B cell (primary cell): ENCODE measurements around the gene ARV1.

Experiments used
- EZH2 ChIP-seq: IDR thresholded peaks from 2 replicates; pipeline ENCODE4 v1.6.1; 2012; ENCODE audit warnings: borderline replicate concordance, low read depth, mild to moderate bottlenecking, moderate library complexity, low read length; ENCODE audit not compliant: insufficient read depth, poor library complexity, severe bottlenecking
- TF ChIP-seq, protein P1 (sequence below): fragments of 200-600 bp; IDR thresholded peaks from one replicate; pipeline ENCODE4 v1.8.0; 2022; ENCODE audit warnings: antibody characterized with exemption, mild to moderate bottlenecking

DNA sequence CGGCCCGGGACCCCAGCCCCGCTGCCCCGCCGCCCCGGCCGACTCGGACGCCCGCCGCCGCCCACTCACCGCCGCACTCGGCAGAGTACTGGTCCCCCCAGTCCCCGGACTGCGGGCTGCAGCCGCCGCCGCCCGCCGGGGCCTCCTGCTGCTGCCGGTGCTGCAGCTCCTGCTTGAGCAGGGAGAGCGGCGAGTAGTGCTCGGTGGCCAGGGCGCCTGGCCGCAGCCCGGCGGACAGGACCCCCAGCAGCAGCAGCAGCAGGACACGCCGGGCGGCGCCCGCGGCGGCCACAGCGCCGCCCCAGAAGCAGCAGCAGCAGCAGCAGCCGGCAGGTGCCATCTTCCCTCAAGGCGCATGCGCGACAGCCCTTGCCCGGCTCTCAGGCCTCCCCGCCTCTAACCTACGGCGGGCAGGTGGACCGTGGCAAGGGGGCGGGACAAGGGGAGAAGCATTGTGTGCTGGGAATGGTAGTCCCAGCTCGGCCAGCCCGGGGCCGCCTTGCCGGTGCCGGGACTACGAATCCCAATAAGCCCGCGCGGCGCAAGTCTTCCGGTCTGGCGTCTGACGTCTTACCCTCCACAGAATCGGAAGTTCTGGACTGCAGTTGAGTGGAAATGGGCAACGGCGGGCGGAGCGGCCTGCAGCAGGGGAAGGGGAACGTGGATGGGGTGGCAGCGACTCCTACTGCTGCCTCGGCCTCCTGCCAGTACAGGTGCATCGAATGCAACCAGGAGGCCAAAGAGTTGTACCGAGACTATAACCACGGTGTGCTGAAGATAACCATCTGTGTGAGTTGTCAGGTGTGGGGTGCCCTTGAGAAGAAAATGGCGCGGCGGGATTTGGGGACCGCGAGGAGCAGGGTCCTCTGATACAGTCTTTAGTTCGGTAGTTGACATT, at the start of gene ARV1, which contains the start of gene TTC13:
- TF ChIP-seq EZH2, result no peak
- TF ChIP-seq, protein P1, sequence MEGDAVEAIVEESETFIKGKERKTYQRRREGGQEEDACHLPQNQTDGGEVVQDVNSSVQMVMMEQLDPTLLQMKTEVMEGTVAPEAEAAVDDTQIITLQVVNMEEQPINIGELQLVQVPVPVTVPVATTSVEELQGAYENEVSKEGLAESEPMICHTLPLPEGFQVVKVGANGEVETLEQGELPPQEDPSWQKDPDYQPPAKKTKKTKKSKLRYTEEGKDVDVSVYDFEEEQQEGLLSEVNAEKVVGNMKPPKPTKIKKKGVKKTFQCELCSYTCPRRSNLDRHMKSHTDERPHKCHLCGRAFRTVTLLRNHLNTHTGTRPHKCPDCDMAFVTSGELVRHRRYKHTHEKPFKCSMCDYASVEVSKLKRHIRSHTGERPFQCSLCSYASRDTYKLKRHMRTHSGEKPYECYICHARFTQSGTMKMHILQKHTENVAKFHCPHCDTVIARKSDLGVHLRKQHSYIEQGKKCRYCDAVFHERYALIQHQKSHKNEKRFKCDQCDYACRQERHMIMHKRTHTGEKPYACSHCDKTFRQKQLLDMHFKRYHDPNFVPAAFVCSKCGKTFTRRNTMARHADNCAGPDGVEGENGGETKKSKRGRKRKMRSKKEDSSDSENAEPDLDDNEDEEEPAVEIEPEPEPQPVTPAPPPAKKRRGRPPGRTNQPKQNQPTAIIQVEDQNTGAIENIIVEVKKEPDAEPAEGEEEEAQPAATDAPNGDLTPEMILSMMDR, result peak; percentile 76
